HepG2 (cell line): ENCODE measurements around the gene LGALS7B.

Source experiments
- GATAD2A ChIP-seq: IDR thresholded peaks from 2 replicates; pipeline ENCODE4 v1.6.1; 2016
- ZNF251 ChIP-seq: sonication (generic); formaldehyde crosslinking; IDR thresholded peaks from 2 replicates; pipeline ENCODE4 v1.9.0; 2021; ENCODE audit warnings: mild to moderate bottlenecking, missing genetic modification reagents

GRCh38 chr19:38838208-38838985 lies 49.4 kb downstream of the LGALS7B start:
- TF ChIP-seq ZNF251 (CRISPR knock-in tag) (no peak), GATAD2A (CRISPR knock-in tag) (no peak)
